Measurements from ENCODE around the gene ZNF566.
"Not testable (repeated sequence)": the region's sequence is repeated elsewhere in the genome, so short reads cannot be mapped to it uniquely, and the experiment has no call there.

ZNF566 gene

DNA sequence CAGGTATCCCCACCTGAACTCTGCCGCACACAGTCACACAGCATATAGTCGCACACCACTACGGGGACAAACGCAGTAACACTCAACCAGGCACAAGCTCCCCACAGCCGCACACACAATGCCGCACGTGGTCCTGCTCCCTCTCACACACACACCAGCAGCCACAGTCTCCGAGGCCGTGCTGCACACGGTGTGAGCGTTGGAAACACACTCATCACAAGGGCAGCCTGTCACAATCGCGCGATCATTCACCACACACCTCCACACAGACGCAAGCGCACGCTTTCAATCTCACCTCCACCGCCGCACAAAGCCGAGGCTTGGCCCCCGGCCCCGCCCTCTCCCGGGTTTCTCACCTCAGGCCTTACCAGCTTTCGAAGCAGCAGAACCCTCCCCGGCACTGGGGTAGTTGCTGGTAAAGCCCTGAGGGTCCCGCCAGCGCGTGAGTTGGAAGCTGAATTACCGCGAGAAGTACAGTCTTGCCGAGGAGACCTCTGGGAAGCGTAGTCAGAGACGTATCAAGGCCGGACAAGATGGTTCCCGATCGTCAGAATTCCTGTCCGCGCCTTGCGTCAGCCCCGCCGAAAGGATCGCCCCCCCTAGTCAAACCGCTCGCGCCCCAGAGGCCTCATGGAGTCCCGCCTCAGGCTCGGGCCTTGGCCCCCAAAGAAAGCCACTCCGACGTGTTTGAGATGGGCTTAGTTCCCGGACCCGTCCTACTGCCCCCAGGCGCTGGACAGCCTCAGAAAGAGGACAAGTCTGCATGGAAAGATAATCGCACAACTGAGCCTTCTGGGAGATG is at the start of gene ZNF566:
ZNF566 (minus strand) TSS at position 444 of the 802 bp plus-strand sequence. CDS start 13,004 bp downstream, outside the sequence.
- DNase-seq (ENCODE audit: low read depth in 2 of 2), result peak; percentile 86 to 94

GRCh38 chr19:36528921-36529518 is 39.7 kb upstream of the ZNF566 start:
- peak in 1 of 2 donors; percentile 1 for DNase-seq (ENCODE audit: low read depth in 2 of 2)

DNA sequence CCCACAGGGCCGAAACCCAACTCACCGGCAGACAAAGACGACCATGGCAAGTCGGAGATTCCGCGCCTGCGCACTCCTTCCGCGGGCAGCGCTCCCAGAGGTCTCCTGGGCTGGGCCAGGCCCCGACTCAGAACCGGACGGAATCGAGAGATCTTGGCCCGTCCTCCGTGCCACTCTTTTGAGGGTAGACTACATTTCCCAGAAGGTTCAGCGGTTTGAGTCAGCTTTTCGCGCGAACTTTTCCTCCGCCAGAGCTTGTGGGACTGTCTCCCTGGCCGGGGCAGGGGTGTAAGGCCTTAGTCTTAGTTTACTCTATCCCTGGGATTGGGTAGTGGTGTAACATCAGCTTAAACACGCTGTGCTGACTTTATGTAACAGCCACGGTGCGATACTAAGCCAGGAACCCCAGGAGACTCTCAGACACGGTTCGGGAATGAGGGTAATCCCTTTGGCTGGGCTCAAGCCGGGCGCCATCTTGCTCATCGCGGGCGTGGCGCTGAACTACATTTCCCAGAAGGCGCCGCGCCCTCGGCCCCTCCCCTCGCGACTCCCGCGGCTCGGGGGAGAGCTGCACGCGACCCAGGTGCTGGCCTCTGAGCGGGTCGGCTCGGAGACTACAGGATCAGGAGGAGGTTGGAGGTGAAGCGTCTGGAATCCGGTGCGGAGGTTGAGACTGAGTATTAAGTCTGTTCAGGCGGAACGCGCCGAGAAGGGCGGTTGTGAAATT is 39.0 kb upstream of the ZNF566 start, which contains the start of gene ZNF260:
ZNF260 (minus strand) TSS at position 78 of the 727 bp plus-strand sequence. CDS start 13,033 bp downstream, outside the sequence.
- peak; percentile 79 to 87 for DNase-seq (ENCODE audit: low read depth in 2 of 2)

- no peak for DNase-seq (ENCODE audit: low read depth in 2 of 2)
Observed at GRCh38 chr19:36527873-36528193, 38.5 kb upstream of the ZNF566 start.

GRCh38 chr19:36527341-36527740 is 38.0 kb upstream of the ZNF566 start:
- DNase-seq (ENCODE audit: low read depth in 2 of 2), result no peak

- DNase-seq (ENCODE audit: low read depth in 2 of 2), result no peak
Observed at GRCh38 chr19:36526581-36526980, 37.2 kb upstream of the ZNF566 start.

DNA sequence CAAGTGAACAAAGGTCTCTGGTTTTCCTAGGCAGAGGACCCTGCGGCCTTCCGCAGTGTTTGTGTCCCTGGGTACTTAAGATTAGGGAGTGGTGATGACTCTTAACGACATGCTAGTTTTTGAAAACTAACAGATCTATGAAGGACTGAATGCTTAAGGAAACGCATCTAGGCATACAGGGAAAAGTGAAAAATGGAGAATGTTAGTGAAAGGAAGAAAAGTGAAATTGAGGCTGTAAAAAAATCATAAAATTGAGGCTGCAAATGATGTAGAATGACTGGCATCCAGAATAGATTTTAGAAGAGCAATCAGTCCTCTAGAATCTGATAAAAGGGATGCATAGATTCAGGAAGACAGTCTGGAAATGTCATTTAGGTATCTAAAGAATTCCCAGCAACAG is 35.3 kb upstream of the ZNF566 start:
- no peak for DNase-seq (ENCODE audit: low read depth in 2 of 2)

DNA sequence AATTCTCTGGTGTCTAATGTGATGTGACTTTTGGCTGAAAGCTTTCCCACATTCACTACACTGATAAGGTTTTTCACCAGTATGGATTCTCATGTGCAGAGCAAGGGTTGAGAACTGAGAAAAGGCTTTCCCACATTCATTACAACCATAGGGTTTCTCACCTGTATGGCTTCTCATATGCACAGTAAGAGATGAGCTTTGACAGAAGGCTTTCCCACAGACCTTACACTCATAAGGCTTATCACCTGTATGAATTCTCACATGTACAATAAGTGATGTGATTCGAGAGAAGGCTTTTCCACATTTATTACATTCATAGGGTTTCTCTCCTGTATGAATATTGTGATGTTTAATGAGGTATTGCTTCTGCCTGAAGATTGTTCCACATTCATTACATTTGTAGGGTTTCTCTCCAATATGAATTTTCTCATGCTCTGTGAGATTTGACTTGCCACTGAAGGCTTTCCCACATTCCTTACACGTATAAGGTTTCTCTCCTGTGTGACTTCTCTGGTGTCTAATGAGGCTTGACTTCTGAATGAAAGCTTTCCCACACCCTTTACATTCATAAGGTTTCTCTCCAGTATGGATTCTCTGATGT is 24.8 kb upstream of the ZNF566 start:
- no peak for DNase-seq (ENCODE audit: low read depth in 2 of 2)

DNA sequence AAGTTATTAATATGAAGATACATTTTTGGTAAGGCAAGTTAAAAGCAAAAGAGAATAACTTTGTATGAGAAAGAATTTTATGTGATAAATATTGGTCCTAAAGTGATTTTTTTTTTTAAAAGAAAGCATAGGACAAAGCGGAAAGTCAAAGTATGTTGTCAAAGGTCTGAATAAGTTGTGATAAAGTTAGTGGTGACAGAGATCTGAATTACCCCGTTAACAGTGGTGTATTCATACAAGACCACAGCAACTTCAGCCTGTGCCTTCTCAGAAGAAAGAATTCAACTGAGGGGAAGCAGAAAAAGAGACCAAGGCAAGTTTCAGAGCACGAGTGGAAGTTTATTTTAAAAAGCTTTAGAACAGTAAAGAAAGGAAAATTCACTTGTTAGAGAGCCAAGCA is 19.0 kb upstream of the ZNF566 start:
- no peak for DNase-seq (ENCODE audit: low read depth in 2 of 2)

DNA sequence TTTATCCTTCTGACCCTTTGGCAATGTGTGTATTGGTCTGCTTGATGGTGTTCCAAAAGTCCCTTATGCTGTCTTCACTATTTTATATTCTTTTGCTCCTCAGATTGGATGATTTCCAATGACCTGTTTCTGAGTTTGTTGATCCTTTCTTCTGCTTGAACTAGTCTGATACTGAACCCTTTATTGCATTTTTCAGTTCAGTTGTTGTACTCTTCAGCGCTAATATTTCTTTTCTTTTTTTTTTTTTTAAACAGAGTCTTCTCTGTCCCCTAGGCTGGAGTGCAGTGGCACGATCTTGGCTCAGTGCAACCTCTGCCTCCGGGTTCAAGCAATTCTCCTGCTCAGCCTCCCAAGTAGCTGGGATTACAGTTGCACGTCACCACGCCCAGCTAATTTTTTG is 12.6 kb upstream of the ZNF566 start:
- DNase-seq (ENCODE audit: low read depth in 2 of 2), result no peak

DNA sequence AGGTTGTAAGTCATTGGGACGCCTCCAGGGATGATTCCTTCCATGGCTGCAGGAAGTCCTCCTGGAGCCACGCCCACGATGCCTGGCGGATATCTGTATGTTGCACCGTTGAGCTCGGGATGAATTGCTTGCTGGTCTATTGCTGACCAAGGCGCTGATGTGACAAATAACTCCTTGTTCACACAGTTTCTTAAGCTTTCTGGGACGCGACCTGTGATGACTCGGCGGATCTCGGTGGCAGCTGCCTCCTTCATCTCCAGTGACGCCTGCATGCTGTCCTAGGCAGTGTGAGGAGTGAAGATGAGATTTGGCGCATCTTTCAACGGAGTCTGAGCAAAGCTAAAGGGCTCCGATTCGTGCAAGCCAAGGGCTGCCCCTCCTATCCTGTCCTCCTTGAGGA is 7.6 kb upstream of the ZNF566 start:
- no peak for DNase-seq (ENCODE audit: low read depth in 2 of 2)

DNA sequence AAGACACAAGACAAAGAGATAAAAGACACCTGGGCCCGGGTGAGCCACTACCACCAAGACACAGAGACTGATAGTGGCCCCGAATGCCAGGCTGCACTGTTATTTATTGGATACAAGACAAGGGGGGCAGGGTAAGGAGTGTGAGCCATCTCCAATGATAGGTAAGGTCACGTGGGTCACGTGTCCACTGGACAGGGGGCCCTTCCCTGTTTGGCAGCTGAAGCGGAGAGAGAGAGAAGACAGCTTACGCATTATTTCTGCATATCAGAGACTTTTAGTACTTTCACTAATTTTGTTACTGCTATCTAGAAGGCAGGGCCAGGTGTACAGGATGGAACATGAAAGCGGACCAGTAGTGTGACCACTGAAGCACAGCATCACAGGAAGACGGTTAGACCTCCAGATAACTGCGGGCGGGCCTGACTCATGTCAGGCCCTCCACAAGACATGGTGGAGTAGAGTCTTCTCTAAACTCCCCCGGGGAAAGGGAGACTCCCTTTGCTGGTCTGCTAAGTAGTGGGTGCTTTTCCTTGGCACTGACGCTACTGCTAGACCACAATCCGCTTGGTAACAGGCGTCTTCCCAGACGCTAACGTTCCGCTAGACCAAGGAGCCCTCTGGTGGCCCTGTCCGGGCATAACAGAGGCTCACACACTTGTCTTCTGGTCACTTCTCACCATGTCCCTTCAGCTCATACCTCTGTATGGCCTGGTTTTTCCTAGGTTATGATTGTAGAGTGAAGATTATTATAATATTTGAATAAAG is 3.5 kb upstream of the ZNF566 start:
- DNase-seq (ENCODE audit: low read depth in 2 of 2), result not testable (repeated sequence)

GRCh38 chr19:36490846-36491245 is 1.5 kb upstream of the ZNF566 start:
- DNase-seq (ENCODE audit: low read depth in 2 of 2), result not testable (repeated sequence)

DNA sequence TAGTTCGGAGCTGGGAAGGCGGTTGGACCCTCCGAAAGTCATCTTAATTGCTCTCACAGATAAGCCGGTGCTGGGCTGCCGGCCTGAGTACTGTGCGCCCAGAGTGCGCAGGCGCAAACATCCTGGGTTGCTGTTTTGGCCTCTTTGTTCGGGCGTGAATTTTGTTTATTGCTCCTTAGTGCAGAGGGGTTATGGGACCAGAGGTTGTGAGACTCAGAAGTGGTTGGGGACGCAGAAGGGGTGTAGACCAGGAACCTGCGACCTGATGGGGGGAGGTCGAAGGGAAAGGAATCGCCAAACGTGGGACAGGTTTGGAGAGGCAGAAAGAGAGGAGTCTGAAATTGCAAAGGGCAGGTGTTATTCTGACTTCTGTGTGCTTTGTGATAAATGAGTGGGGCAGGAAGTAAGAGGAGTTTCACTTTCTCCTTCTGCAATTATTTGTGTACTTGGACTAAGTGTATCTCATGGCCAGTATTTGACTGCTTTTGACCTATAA is 607 bp upstream of the ZNF566 start:
- peak; percentile 40 to 48 for DNase-seq (ENCODE audit: low read depth in 2 of 2)

DNA sequence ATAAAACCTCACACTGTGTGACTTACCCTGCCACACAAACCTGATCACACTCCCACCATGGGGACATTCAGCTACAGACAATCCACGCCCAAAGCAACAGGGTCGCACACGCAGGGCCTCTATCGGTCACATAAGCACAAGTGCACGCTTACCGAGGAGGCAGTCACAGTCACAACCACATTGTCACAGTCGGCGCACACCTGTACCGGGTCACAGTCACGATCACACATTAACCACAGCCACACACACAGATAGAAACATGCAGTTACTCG is 579 bp downstream of the ZNF566 start:
- peak; percentile 7 to 23 for DNase-seq (ENCODE audit: low read depth in 2 of 2)

GRCh38 chr19:36488118-36488845 is 1.1 kb downstream of the ZNF566 start:
- DNase-seq (ENCODE audit: low read depth in 2 of 2), result no peak

DNA sequence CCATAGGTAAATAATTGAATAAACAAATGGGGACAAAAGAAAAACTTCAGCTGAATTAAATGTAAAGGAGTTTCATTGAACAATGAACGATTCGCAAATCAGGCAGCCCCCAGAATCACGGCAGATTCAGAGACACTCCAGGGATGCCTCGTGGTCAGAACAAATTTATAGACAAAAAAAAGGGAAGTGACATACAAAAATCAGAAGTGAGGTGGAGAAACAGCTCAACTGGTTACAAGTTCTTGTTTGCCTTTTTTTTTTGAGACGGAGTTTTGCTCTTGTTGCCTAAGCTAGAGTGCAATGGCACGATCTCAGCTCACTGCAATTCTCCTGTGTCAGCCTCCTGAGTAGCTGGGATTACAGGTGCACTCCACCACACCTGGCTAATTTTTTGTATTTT is 5.7 kb downstream of the ZNF566 start:
- no peak for DNase-seq (ENCODE audit: low read depth in 2 of 2)

DNA sequence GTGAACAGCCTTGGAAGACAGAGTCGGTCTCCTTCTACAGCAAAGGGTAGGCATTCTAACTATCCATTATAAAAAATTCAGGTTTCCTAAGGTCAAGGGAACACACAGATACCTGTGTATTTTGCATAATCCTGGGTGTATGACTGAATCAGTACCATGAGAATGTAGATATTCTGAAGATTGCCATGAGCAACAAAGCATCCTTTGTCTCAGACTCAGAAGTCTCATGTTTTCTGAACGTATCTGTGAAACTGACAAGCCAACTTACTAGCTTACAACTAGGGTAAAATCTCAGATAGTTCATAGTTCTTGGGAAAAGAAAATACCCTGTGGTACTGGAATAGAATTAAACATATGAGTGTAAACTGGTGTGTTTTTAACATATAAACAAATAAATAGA is 6.5 kb downstream of the ZNF566 start:
- no peak for DNase-seq (ENCODE audit: low read depth in 2 of 2)

DNA sequence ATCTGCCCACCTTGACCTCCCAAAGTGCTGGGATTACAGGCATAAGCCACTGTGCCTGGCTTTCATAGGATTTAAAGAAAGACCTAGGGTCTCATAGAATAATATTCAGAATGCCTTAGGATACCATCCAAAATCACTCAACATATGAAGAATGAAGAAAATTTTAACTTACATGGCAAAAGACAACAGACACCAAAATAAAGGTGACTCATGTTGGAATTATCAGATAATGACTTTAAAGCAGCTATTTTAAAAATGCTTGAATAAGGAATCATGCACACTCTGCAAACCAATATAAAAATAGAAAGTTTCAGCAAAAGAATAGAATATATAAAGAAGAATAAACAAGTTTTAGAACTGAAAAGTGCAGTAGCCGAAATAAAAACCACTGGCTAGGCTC is 29.3 kb downstream of the ZNF566 start:
- no peak for DNase-seq (ENCODE audit: low read depth in 2 of 2)

GRCh38 chr19:36456831-36457230 is 32.5 kb downstream of the ZNF566 start:
- DNase-seq (ENCODE audit: low read depth in 2 of 2), result no peak
